HepG2 (cell line): ENCODE data around the gene BMP2K. TPM values are rescaled to one million over a fixed set of nuclear protein-coding genes. Genes with fewer than 3 reads are reported as not detected.
A peak's percentile ranks its signal among the peaks of the same experiment; 100 is the strongest.

ENCODE experiments used
- NFIC ChIP-seq: IDR thresholded peaks from 2 replicates; pipeline ENCODE4 v1.6.1; 2012; ENCODE audit warnings: mild to moderate bottlenecking, low read length, inconsistent platforms
- POLR2G ChIP-seq: fragments of 200-400 bp; formaldehyde crosslinking; IDR thresholded peaks from 2 replicates; pipeline ENCODE4 v1.6.1; 2018; ENCODE audit warnings: mild to moderate bottlenecking, low read depth, low read length, moderate library complexity
- SMARCE1 ChIP-seq: fragments of 450-650 bp; IDR thresholded peaks from 2 replicates; pipeline ENCODE4 v1.6.1; 2017; ENCODE audit warnings: borderline replicate concordance
- YY1 ChIP-seq: IDR thresholded peaks from 2 replicates; pipeline ENCODE4 v1.6.1; 2011; ENCODE audit warnings: low read length, low read depth, moderate library complexity, mild to moderate bottlenecking; ENCODE audit not compliant: insufficient read depth, insufficient replicate concordance
- ZNF264 ChIP-seq: sonication (generic); formaldehyde crosslinking; IDR thresholded peaks from 2 replicates; pipeline ENCODE4 v1.4.0; 2020; ENCODE audit warnings: missing genetic modification reagents
- ZNF331 ChIP-seq: sonication (generic); formaldehyde crosslinking; IDR thresholded peaks from 2 replicates; pipeline ENCODE4 v1.4.0; 2020; ENCODE audit warnings: missing genetic modification reagents
- ZNF879 ChIP-seq: sonication (generic); formaldehyde crosslinking; IDR thresholded peaks from 2 replicates; pipeline ENCODE4 v1.8.1; 2023; ENCODE audit warnings: missing genetic modification reagents
- polyA plus RNA-seq, 8 experiments: library from polyadenylated mRNA; depleted of rRNA in 3 of 8; stranded (reverse) in 7 of 8; unstranded in 1 of 8; fragments of >200 nt; fragmentation: Illumina TruSeq in 4 of 8; extraction: Trizol in 4 of 8; gene quantifications; 2 replicates each; pipeline versions ENCODE4 v1.2.1 to v1.2.3, GENCODE V29; 2011 to 2016; ENCODE audit warnings: low read depth in 4 of 8, missing spikeins in 1 of 8, mixed read lengths in 1 of 8; ENCODE audit not compliant: insufficient read depth in 1 of 8
- total RNA-seq, 5 experiments: library from RNA; depleted of rRNA; stranded (reverse); fragments of >200 nt; fragmentation: Illumina TruSeq; extraction: Trizol; gene quantifications; 2 replicates each; pipeline ENCODE4 v1.2.3, GENCODE V29; 2016; ENCODE audit warnings: low read depth in 1 of 5
- TF ChIP-seq, protein P1 (sequence below): sonication (generic); formaldehyde crosslinking; conservative IDR thresholded peaks from 2 replicates; pipeline ENCODE4 v1.5.0; 2020; ENCODE audit warnings: missing genetic modification reagents
- TF ChIP-seq, protein P2 (sequence below): sonication (generic); formaldehyde crosslinking; IDR thresholded peaks from 2 replicates; pipeline ENCODE4 v1.5.0; 2020; ENCODE audit warnings: missing genetic modification reagents
- TF ChIP-seq, protein P3 (sequence below): IDR thresholded peaks from 2 replicates; pipeline ENCODE4 v1.6.1; 2016; ENCODE audit warnings: low read depth, control low read depth
- TF ChIP-seq, protein P4 (sequence below): sonication (generic); formaldehyde crosslinking; IDR thresholded peaks from 2 replicates; pipeline ENCODE4 v1.9.0; 2021; ENCODE audit warnings: missing genetic modification reagents, mild to moderate bottlenecking, borderline replicate concordance
- TF ChIP-seq, protein P5 (sequence below): sonication (generic); formaldehyde crosslinking; IDR thresholded peaks from 2 replicates; pipeline ENCODE4 v1.8.1; 2022; ENCODE audit warnings: low read depth, mild to moderate bottlenecking, missing genetic modification reagents
- TF ChIP-seq, protein P6 (sequence below), 2 experiments: sonication (generic) in 1 of 2; formaldehyde crosslinking in 1 of 2; IDR thresholded peaks; 2 replicates each; pipeline versions ENCODE4 v1.4.0 to v1.6.1; 2016 to 2020; ENCODE audit warnings: borderline replicate concordance in 1 of 2, low read depth in 1 of 2, mild to moderate bottlenecking in 1 of 2, missing genetic modification reagents in 1 of 2

The BMP2K gene
- total and polyA plus RNA-seq, 2 of the 13 experiments (the other 11 are each of a cell fraction or from before 2014, with no cell fraction given), result 8.6 to 15.2 TPM

DNA sequence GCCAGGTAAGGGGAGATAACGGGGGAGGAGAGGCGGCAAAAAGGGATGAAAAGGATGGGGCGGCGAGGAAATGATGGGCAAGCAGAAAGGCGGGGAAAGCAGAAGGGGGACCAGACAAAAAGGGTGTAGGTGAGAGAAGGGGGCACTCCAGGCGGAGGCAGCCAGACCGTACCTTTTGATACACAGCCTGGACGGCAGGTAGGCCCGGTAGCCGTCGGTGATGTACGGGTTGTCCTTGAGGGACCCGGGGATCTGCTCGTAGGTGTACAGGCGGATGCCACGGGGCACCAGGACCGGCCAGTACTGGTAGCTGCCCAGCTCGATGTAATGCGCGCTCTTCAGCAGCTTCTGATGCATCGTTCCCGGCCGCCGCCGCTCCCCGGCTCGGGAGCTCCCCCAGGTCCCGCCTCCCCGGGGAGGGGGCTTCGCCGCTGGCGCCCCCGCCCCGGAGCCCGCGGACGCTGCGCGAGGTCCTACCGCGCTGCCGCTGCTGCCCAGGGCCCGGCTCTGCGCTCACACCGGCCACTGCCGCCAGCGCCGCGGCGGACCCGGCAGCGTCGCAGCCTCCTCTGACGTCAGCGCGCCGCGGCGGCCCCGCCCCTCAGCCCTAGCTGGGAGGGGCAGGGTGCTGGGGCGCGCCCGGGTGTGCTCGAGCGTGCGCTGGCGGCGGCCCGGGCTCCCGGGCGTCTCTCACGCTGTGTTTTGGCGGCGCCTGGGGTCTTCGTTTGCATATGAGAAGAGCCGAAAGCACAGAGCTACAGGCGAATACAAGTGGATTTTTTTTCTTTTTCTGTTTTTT lies 162.9 kb downstream of the BMP2K start, which contains the start of gene PAQR3 (continued):
- TF ChIP-seq ZNF879 (CRISPR knock-in tag) (no peak), NFIC (no peak), SMARCE1 (no peak), ZNF264 (CRISPR knock-in tag) (no peak), POLR2G (peak; percentile 78), ZNF331 (CRISPR knock-in tag) (no peak), YY1 (peak; percentile 59)
- TF ChIP-seq, protein P1, sequence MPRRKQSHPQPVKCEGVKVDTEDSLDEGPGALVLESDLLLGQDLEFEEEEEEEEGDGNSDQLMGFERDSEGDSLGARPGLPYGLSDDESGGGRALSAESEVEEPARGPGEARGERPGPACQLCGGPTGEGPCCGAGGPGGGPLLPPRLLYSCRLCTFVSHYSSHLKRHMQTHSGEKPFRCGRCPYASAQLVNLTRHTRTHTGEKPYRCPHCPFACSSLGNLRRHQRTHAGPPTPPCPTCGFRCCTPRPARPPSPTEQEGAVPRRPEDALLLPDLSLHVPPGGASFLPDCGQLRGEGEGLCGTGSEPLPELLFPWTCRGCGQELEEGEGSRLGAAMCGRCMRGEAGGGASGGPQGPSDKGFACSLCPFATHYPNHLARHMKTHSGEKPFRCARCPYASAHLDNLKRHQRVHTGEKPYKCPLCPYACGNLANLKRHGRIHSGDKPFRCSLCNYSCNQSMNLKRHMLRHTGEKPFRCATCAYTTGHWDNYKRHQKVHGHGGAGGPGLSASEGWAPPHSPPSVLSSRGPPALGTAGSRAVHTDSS (CRISPR knock-in tag), result no peak
- TF ChIP-seq, protein P2, sequence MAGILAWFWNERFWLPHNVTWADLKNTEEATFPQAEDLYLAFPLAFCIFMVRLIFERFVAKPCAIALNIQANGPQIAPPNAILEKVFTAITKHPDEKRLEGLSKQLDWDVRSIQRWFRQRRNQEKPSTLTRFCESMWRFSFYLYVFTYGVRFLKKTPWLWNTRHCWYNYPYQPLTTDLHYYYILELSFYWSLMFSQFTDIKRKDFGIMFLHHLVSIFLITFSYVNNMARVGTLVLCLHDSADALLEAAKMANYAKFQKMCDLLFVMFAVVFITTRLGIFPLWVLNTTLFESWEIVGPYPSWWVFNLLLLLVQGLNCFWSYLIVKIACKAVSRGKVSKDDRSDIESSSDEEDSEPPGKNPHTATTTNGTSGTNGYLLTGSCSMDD (CRISPR knock-in tag), result no peak
- TF ChIP-seq, protein P3, sequence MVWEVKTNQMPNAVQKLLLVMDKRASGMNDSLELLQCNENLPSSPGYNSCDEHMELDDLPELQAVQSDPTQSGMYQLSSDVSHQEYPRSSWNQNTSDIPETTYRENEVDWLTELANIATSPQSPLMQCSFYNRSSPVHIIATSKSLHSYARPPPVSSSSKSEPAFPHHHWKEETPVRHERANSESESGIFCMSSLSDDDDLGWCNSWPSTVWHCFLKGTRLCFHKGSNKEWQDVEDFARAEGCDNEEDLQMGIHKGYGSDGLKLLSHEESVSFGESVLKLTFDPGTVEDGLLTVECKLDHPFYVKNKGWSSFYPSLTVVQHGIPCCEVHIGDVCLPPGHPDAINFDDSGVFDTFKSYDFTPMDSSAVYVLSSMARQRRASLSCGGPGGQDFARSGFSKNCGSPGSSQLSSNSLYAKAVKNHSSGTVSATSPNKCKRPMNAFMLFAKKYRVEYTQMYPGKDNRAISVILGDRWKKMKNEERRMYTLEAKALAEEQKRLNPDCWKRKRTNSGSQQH (CRISPR knock-in tag), result 0 out of 2 replicates have a peak, but pooled peaks have one; percentile 8
- TF ChIP-seq, protein P4, sequence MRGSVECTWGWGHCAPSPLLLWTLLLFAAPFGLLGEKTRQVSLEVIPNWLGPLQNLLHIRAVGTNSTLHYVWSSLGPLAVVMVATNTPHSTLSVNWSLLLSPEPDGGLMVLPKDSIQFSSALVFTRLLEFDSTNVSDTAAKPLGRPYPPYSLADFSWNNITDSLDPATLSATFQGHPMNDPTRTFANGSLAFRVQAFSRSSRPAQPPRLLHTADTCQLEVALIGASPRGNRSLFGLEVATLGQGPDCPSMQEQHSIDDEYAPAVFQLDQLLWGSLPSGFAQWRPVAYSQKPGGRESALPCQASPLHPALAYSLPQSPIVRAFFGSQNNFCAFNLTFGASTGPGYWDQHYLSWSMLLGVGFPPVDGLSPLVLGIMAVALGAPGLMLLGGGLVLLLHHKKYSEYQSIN (CRISPR knock-in tag), result no peak
- TF ChIP-seq, protein P5, sequence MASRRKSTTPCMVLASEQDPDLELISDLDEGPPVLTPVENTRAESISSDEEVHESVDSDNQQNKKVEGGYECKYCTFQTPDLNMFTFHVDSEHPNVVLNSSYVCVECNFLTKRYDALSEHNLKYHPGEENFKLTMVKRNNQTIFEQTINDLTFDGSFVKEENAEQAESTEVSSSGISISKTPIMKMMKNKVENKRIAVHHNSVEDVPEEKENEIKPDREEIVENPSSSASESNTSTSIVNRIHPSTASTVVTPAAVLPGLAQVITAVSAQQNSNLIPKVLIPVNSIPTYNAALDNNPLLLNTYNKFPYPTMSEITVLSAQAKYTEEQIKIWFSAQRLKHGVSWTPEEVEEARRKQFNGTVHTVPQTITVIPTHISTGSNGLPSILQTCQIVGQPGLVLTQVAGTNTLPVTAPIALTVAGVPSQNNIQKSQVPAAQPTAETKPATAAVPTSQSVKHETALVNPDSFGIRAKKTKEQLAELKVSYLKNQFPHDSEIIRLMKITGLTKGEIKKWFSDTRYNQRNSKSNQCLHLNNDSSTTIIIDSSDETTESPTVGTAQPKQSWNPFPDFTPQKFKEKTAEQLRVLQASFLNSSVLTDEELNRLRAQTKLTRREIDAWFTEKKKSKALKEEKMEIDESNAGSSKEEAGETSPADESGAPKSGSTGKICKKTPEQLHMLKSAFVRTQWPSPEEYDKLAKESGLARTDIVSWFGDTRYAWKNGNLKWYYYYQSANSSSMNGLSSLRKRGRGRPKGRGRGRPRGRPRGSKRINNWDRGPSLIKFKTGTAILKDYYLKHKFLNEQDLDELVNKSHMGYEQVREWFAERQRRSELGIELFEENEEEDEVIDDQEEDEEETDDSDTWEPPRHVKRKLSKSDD (CRISPR knock-in tag), result no peak
- TF ChIP-seq, protein P6, sequence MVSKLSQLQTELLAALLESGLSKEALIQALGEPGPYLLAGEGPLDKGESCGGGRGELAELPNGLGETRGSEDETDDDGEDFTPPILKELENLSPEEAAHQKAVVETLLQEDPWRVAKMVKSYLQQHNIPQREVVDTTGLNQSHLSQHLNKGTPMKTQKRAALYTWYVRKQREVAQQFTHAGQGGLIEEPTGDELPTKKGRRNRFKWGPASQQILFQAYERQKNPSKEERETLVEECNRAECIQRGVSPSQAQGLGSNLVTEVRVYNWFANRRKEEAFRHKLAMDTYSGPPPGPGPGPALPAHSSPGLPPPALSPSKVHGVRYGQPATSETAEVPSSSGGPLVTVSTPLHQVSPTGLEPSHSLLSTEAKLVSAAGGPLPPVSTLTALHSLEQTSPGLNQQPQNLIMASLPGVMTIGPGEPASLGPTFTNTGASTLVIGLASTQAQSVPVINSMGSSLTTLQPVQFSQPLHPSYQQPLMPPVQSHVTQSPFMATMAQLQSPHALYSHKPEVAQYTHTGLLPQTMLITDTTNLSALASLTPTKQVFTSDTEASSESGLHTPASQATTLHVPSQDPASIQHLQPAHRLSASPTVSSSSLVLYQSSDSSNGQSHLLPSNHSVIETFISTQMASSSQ (IDR thresholded peaks at IDR 0.05; ENCODE audit: low read depth), result no peak
- TF ChIP-seq, protein P6 (CRISPR knock-in tag; IDR thresholded peaks at IDR 0.05; ENCODE audit: borderline replicate concordance), result 0 out of 2 replicates have a peak, but pooled peaks have one; percentile 21
